ENCODE measurements around the gene TRAF5. TPM values are rescaled to one million over a fixed set of nuclear protein-coding genes. Genes with fewer than 3 reads are reported as not detected.
A peak's percentile ranks its signal among the peaks of the same experiment; 100 is the strongest.

Gene TRAF5
- total and polyA plus RNA-seq, 2 donors: 20.0 to 63.8 TPM

- H3K4me3 ChIP-seq (ENCODE audit: low read depth, low read length): no peak overlapping the region
- H3K36me3 ChIP-seq (ENCODE audit: insufficient read depth): no peaks in the 10 kb centered on the region
- 88% methylated on average over 2 of the region's 2 CpGs for WGBS
- H3K4me1 ChIP-seq (ENCODE audit: insufficient read depth): peaks cover 3% of the 10 kb centered on the region
- no peak for DNase-seq (ENCODE audit: extremely low spot score)
- no peak overlapping the region for H3K27ac ChIP-seq (ENCODE audit: low read depth)
These were observed 6.2 kb downstream of the TRAF5 start for GRCh38 chr1:211332830-211333229.

GRCh38 chr1:211333906-211334305 lies 7.3 kb downstream of the TRAF5 start:
- DNase-seq (ENCODE audit: extremely low spot score): no peak
- 80% methylated on average over 1 of the region's 1 CpG for WGBS
- Histone ChIP-seq H3K36me3 (ENCODE audit: insufficient read depth) (no peaks in the 10 kb centered on the region), H3K4me3 (ENCODE audit: low read depth, low read length) (no peak overlapping the region), H3K4me1 (ENCODE audit: insufficient read depth) (no peaks in the 10 kb centered on the region), H3K27ac (ENCODE audit: low read depth) (no peak overlapping the region)

GRCh38 chr1:211334986-211335385 lies 8.4 kb downstream of the TRAF5 start:
- no peak for DNase-seq (ENCODE audit: extremely low spot score)
- 70% methylated on average over 4 of the region's 4 CpGs for WGBS

GRCh38 chr1:211335522-211336157 lies 9.0 kb downstream of the TRAF5 start:
- WGBS: 71% methylated on average over 3 of the region's 3 CpGs
- Histone ChIP-seq H3K4me1 (ENCODE audit: insufficient read depth) (no peaks in the 10 kb centered on the region), H3K4me3 (ENCODE audit: low read depth, low read length) (no peak overlapping the region), H3K36me3 (ENCODE audit: insufficient read depth) (no peaks in the 10 kb centered on the region), H3K27ac (ENCODE audit: low read depth) (peak overlapping the region; percentile 60)
- DNase-seq (ENCODE audit: extremely low spot score): no peak

More at GRCh38 chr1:211334986-211335385, 8.4 kb downstream of the TRAF5 start:
- Histone ChIP-seq H3K4me1 (ENCODE audit: insufficient read depth) (no peaks in the 10 kb centered on the region), H3K4me3 (ENCODE audit: low read depth, low read length) (no peak overlapping the region), H3K36me3 (ENCODE audit: insufficient read depth) (no peaks in the 10 kb centered on the region), H3K27ac (ENCODE audit: low read depth) (no peak overlapping the region)

- 67% methylated on average over 3 of the region's 3 CpGs for WGBS
- Histone ChIP-seq H3K4me3 (ENCODE audit: low read depth, low read length) (no peak overlapping the region), H3K4me1 (ENCODE audit: insufficient read depth) (no peaks in the 10 kb centered on the region), H3K36me3 (ENCODE audit: insufficient read depth) (no peaks in the 10 kb centered on the region), H3K27ac (ENCODE audit: low read depth) (peak overlapping the region; percentile 7)
- DNase-seq (ENCODE audit: extremely low spot score): no peak
These were observed 9.5 kb downstream of the TRAF5 start for GRCh38 chr1:211336161-211336560.

- 87% methylated on average over 15 of the region's 15 CpGs for WGBS
- no peak overlapping the region for H3K4me3 ChIP-seq (ENCODE audit: low read depth, low read length)
- H3K4me1 ChIP-seq (ENCODE audit: insufficient read depth): no peaks in the 10 kb centered on the region
- H3K36me3 ChIP-seq (ENCODE audit: insufficient read depth): no peaks in the 10 kb centered on the region
- no peak for DNase-seq (ENCODE audit: extremely low spot score)
- no peak overlapping the region for H3K27ac ChIP-seq (ENCODE audit: low read depth)
These were observed 10.1 kb downstream of the TRAF5 start for GRCh38 chr1:211336775-211337174.

- 71% methylated on average over 7 of the region's 7 CpGs for WGBS
- DNase-seq (ENCODE audit: extremely low spot score): no peak
- no peaks in the 10 kb centered on the region for H3K4me1 ChIP-seq (ENCODE audit: insufficient read depth)
- H3K36me3 ChIP-seq (ENCODE audit: insufficient read depth): no peaks in the 10 kb centered on the region
- H3K4me3 ChIP-seq (ENCODE audit: low read depth, low read length): no peak overlapping the region
- no peak overlapping the region for H3K27ac ChIP-seq (ENCODE audit: low read depth)
These were observed 11.0 kb downstream of the TRAF5 start for GRCh38 chr1:211337430-211338223.

GRCh38 chr1:211338224-211338620 lies 11.6 kb downstream of the TRAF5 start:
- no peak overlapping the region for H3K4me3 ChIP-seq (ENCODE audit: low read depth, low read length)
- WGBS: 95% methylated on average over 4 of the region's 4 CpGs
- no peaks in the 10 kb centered on the region for H3K4me1 ChIP-seq (ENCODE audit: insufficient read depth)
- no peak for DNase-seq (ENCODE audit: extremely low spot score)
- H3K27ac ChIP-seq (ENCODE audit: low read depth): no peak overlapping the region
- H3K36me3 ChIP-seq (ENCODE audit: insufficient read depth): no peaks in the 10 kb centered on the region

- WGBS: 80% methylated on average over 6 of the region's 6 CpGs
- no peak for DNase-seq (ENCODE audit: extremely low spot score)
- H3K36me3 ChIP-seq (ENCODE audit: insufficient read depth): no peaks in the 10 kb centered on the region
- no peak overlapping the region for H3K27ac ChIP-seq (ENCODE audit: low read depth)
- H3K4me1 ChIP-seq (ENCODE audit: insufficient read depth): no peaks in the 10 kb centered on the region
- no peak overlapping the region for H3K4me3 ChIP-seq (ENCODE audit: low read depth, low read length)
These were observed 13.0 kb downstream of the TRAF5 start for GRCh38 chr1:211339631-211340041.

GRCh38 chr1:211340622-211341507 lies 14.2 kb downstream of the TRAF5 start:
- WGBS: 84% methylated on average over 10 of the region's 10 CpGs
- H3K36me3 ChIP-seq (ENCODE audit: insufficient read depth): no peaks in the 10 kb centered on the region
- H3K4me3 ChIP-seq (ENCODE audit: low read depth, low read length): no peak overlapping the region
- DNase-seq (ENCODE audit: extremely low spot score): no peak
- H3K27ac ChIP-seq (ENCODE audit: low read depth): no peak overlapping the region
- no peaks in the 10 kb centered on the region for H3K4me1 ChIP-seq (ENCODE audit: insufficient read depth)

- Histone ChIP-seq H3K27ac (ENCODE audit: low read depth) (no peak overlapping the region), H3K4me3 (ENCODE audit: low read depth, low read length) (no peak overlapping the region), H3K36me3 (ENCODE audit: insufficient read depth) (no peaks in the 10 kb centered on the region), H3K4me1 (ENCODE audit: insufficient read depth) (no peaks in the 10 kb centered on the region)
- DNase-seq (ENCODE audit: extremely low spot score): no peak
- WGBS: 100% methylated on average over 1 of the region's 1 CpG
These were observed 15.4 kb downstream of the TRAF5 start for GRCh38 chr1:211341999-211342398.

GRCh38 chr1:211343607-211344006 lies 17.0 kb downstream of the TRAF5 start:
- WGBS: 91% methylated on average over 4 of the region's 4 CpGs
- DNase-seq (ENCODE audit: extremely low spot score): no peak

GRCh38 chr1:211344152-211344618 lies 17.6 kb downstream of the TRAF5 start:
- no peak for DNase-seq (ENCODE audit: extremely low spot score)
- Histone ChIP-seq H3K36me3 (ENCODE audit: insufficient read depth) (no peaks in the 10 kb centered on the region), H3K4me3 (ENCODE audit: low read depth, low read length) (no peak overlapping the region), H3K4me1 (ENCODE audit: insufficient read depth) (no peaks in the 10 kb centered on the region), H3K27ac (ENCODE audit: low read depth) (no peak overlapping the region)
- 70% methylated on average over 6 of the region's 6 CpGs for WGBS

More at GRCh38 chr1:211343607-211344006, 17.0 kb downstream of the TRAF5 start:
- Histone ChIP-seq H3K4me1 (ENCODE audit: insufficient read depth) (no peaks in the 10 kb centered on the region), H3K4me3 (ENCODE audit: low read depth, low read length) (no peak overlapping the region), H3K36me3 (ENCODE audit: insufficient read depth) (no peaks in the 10 kb centered on the region), H3K27ac (ENCODE audit: low read depth) (no peak overlapping the region)
